BLaER1 treated with 17β-estradiol and CSF1 and Interleukin-3, amounts not matched to agents 10 nM and 100 nM (cell line): ENCODE measurements around the gene PTPRQ.

Experiments used
- H3K27ac ChIP-seq, 11 experiments: shearing (Covaris generic); formaldehyde crosslinking; 2 replicates each; pipeline ENCODE4 v1.8.1; 2022
- H3K27me3 ChIP-seq, 11 experiments: shearing (Covaris generic); formaldehyde crosslinking; 2 replicates each; pipeline ENCODE4 v1.8.1; 2022
- H3K36me3 ChIP-seq, 11 experiments: shearing (Covaris generic); formaldehyde crosslinking; 2 replicates each; pipeline ENCODE4 v1.8.1; 2022
- H3K4me1 ChIP-seq, 10 experiments: shearing (Covaris generic); formaldehyde crosslinking; 2 replicates each; pipeline ENCODE4 v1.8.1; 2022
- H3K4me2 ChIP-seq, 11 experiments: shearing (Covaris generic); formaldehyde crosslinking; 2 replicates each; pipeline ENCODE4 v1.8.1; 2022
- H3K4me3 ChIP-seq, 10 experiments: shearing (Covaris generic); formaldehyde crosslinking; 2 replicates each; pipeline ENCODE4 v1.8.1; 2022
- H3K9ac ChIP-seq, 11 experiments: shearing (Covaris generic); formaldehyde crosslinking; 2 replicates each; pipeline ENCODE4 v1.8.1; 2022
- H3K9me3 ChIP-seq, 11 experiments: shearing (Covaris generic); formaldehyde crosslinking; replicated peaks in 1 of 11; 2 replicates each; pipeline ENCODE4 v1.8.1; 2022
- H4K20me1 ChIP-seq, 11 experiments: shearing (Covaris generic); formaldehyde crosslinking; 2 replicates each; pipeline ENCODE4 v1.8.1; 2022
- Cebpa-rat ChIP-seq, 11 experiments: shearing (Covaris generic); IDR thresholded peaks; 2 replicates each; pipeline ENCODE4 v1.8.1; 2022

The PTPRQ gene

GRCh38 chr12:80531646-80532045 lies 87.6 kb downstream of the PTPRQ start:
- Histone ChIP-seq H3K9me3 (no peaks in the 10 kb centered on the region), H3K4me1 (no peaks in the 10 kb centered on the region), H3K27me3 (no peaks in the 10 kb centered on the region), H3K4me3 (no peak overlapping the region), H4K20me1 (no peaks in the 10 kb centered on the region), H3K36me3 (no peaks in the 10 kb centered on the region), H3K9ac (no peak overlapping the region), H3K27ac (no peak overlapping the region), H3K4me2 (no peak overlapping the region)
- no peak for TF ChIP-seq Cebpa-rat (IDR thresholded peaks at IDR 0.05)

- Histone ChIP-seq H3K4me2 (no peak overlapping the region), H4K20me1 (no peaks in the 10 kb centered on the region), H3K4me3 (no peak overlapping the region), H3K36me3 (no peaks in the 10 kb centered on the region), H3K9ac (no peak overlapping the region), H3K9me3 (no peaks in the 10 kb centered on the region), H3K27me3 (no peaks in the 10 kb centered on the region), H3K4me1 (no peaks in the 10 kb centered on the region), H3K27ac (no peak overlapping the region)
- TF ChIP-seq Cebpa-rat (IDR thresholded peaks at IDR 0.05): no peak
Measured at GRCh38 chr12:80539029-80539428, 95.0 kb downstream of the PTPRQ start.

GRCh38 chr12:80549298-80549697 lies 105.3 kb downstream of the PTPRQ start:
- H3K9ac ChIP-seq: no peak overlapping the region
- H3K4me1 ChIP-seq: peaks cover 0 to 6% (median 0%) of the 10 kb centered on the region in 10 experiments; a peak in 2 of 20 replicates
- no peak for TF ChIP-seq Cebpa-rat (IDR thresholded peaks at IDR 0.05)
- H3K4me2 ChIP-seq: no peak overlapping the region
- H3K4me3 ChIP-seq: no peak overlapping the region
- no peaks in the 10 kb centered on the region for H4K20me1 ChIP-seq
- H3K9me3 ChIP-seq: no peaks in the 10 kb centered on the region
- no peaks in the 10 kb centered on the region for H3K27me3 ChIP-seq
- no peaks in the 10 kb centered on the region for H3K36me3 ChIP-seq
- no peak overlapping the region for H3K27ac ChIP-seq

- Histone ChIP-seq H3K27ac (no peak overlapping the region), H3K27me3 (no peaks in the 10 kb centered on the region), H4K20me1 (no peaks in the 10 kb centered on the region), H3K4me1 (peaks cover 0 to 11% (median 5%) of the 10 kb centered on the region in 10 experiments; a peak in 11 of 20 replicates), H3K9ac (no peak overlapping the region), H3K36me3 (no peaks in the 10 kb centered on the region), H3K4me3 (no peak overlapping the region), H3K4me2 (no peak overlapping the region), H3K9me3 (no peaks in the 10 kb centered on the region)
- no peak for TF ChIP-seq Cebpa-rat (IDR thresholded peaks at IDR 0.05)
Measured at GRCh38 chr12:80551897-80552296, 107.9 kb downstream of the PTPRQ start.

- Histone ChIP-seq H3K36me3 (no peaks in the 10 kb centered on the region), H4K20me1 (no peaks in the 10 kb centered on the region), H3K27ac (no peak overlapping the region; a peak in 1 of 22 replicates), H3K9ac (no peak overlapping the region), H3K27me3 (no peaks in the 10 kb centered on the region), H3K9me3 (no peaks in the 10 kb centered on the region), H3K4me1 (peaks cover 0 to 16% (median 9%) of the 10 kb centered on the region in 10 experiments; a peak in 11 of 20 replicates), H3K4me2 (0 out of 22 replicates have a peak overlapping the region, but pooled peaks of 1 of the 11 experiments have one; percentile 10), H3K4me3 (no peak overlapping the region)
- TF ChIP-seq Cebpa-rat (IDR thresholded peaks at IDR 0.05): no peak
Measured at GRCh38 chr12:80553316-80553715, 109.3 kb downstream of the PTPRQ start.

GRCh38 chr12:80556566-80556965 lies 112.5 kb downstream of the PTPRQ start:
- peak overlapping the region in 7 of 11 experiments; percentile 9 to 47 (median 22); a peak in 10 of 22 replicates for H3K4me2 ChIP-seq
- peaks cover 4 to 34% (median 22%) of the 10 kb centered on the region in 10 experiments; a peak in 17 of 20 replicates for H3K4me1 ChIP-seq
- no peak overlapping the region for H3K4me3 ChIP-seq
- H3K9ac ChIP-seq: no peak overlapping the region
- H3K9me3 ChIP-seq: no peaks in the 10 kb centered on the region
- no peaks in the 10 kb centered on the region for H3K36me3 ChIP-seq
- TF ChIP-seq Cebpa-rat (IDR thresholded peaks at IDR 0.05): no peak
- no peaks in the 10 kb centered on the region for H3K27me3 ChIP-seq
- no peaks in the 10 kb centered on the region for H4K20me1 ChIP-seq
- H3K27ac ChIP-seq: peak overlapping the region in 3 of 11 experiments; percentile 15 to 21 (median 17); a peak in 4 of 22 replicates

GRCh38 chr12:80559766-80560165 lies 115.7 kb downstream of the PTPRQ start:
- H3K9me3 ChIP-seq: no peaks in the 10 kb centered on the region
- H3K4me1 ChIP-seq: peaks cover 4 to 29% (median 22%) of the 10 kb centered on the region in 10 experiments; a peak in 17 of 20 replicates
- peak overlapping the region in 9 of 11 experiments; percentile 6 to 72 (median 51); a peak in 17 of 22 replicates for H3K4me2 ChIP-seq
- no peak overlapping the region for H3K4me3 ChIP-seq
- 0 out of 22 replicates have a peak, but pooled peaks of 1 of the 11 experiments have one; percentile 17 for TF ChIP-seq Cebpa-rat (IDR thresholded peaks at IDR 0.05)
- H3K36me3 ChIP-seq: no peaks in the 10 kb centered on the region
- no peaks in the 10 kb centered on the region for H3K27me3 ChIP-seq
- H3K27ac ChIP-seq: peak overlapping the region; percentile 3 to 77 (median 56); a peak in 16 of 22 replicates
- H3K9ac ChIP-seq: peak overlapping the region in 3 of 11 experiments; percentile 26 to 61 (median 38); a peak in 3 of 22 replicates
- H4K20me1 ChIP-seq: no peaks in the 10 kb centered on the region

GRCh38 chr12:80565271-80565670 lies 121.2 kb downstream of the PTPRQ start:
- Histone ChIP-seq H3K4me1 (peaks cover 0 to 17% (median 5%) of the 10 kb centered on the region in 10 experiments; a peak in 11 of 20 replicates), H3K4me2 (peak overlapping the region in 4 of 11 experiments; percentile 10 to 36 (median 24); a peak in 3 of 22 replicates), H3K4me3 (no peak overlapping the region), H3K27me3 (no peaks in the 10 kb centered on the region), H3K27ac (peak overlapping the region in 7 of 11 experiments; percentile 21 to 78 (median 41); a peak in 9 of 22 replicates), H3K9me3 (peaks cover 0 to 4% (median 0%) of the 10 kb centered on the region in 11 experiments; a peak in 3 of 22 replicates), H3K36me3 (no peaks in the 10 kb centered on the region), H3K9ac (no peak overlapping the region; a peak in 1 of 22 replicates), H4K20me1 (no peaks in the 10 kb centered on the region)
- no peak for TF ChIP-seq Cebpa-rat (IDR thresholded peaks at IDR 0.05)

- H3K36me3 ChIP-seq: no peaks in the 10 kb centered on the region
- H3K4me3 ChIP-seq: no peak overlapping the region
- H3K27me3 ChIP-seq: no peaks in the 10 kb centered on the region
- H3K27ac ChIP-seq: peak overlapping the region in 10 of 11 experiments; percentile 27 to 78 (median 44); a peak in 18 of 22 replicates
- no peak overlapping the region; a peak in 1 of 22 replicates for H3K9ac ChIP-seq
- H3K4me2 ChIP-seq: peak overlapping the region in 1 of 11 experiments; percentile 5; a peak in 1 of 22 replicates
- no peaks in the 10 kb centered on the region for H4K20me1 ChIP-seq
- H3K4me1 ChIP-seq: peaks cover 0 to 17% (median 5%) of the 10 kb centered on the region in 10 experiments; a peak in 9 of 20 replicates
- peaks cover 0 to 13% (median 5%) of the 10 kb centered on the region in 11 experiments; a peak in 6 of 22 replicates for H3K9me3 ChIP-seq
- TF ChIP-seq Cebpa-rat (IDR thresholded peaks at IDR 0.05): no peak
Measured at GRCh38 chr12:80567401-80567800, 123.4 kb downstream of the PTPRQ start.
